RWPE2 (cell line): ENCODE results near the gene TMEM44.

Experiments
- ATAC-seq: fragments of 200-7000 bp; cut with Tn5 transposase; 3 replicates; pipeline ENCODE4 v1.9.1; 2021; ENCODE audit warnings: low read depth
- DNase-seq: peaks from one replicate; pipeline ENCODE4 v3.0.0-alpha.2; 2020; ENCODE audit warnings: low spot score
- H3K27ac ChIP-seq: fragments of 450-650 bp; 2 replicates; pipeline ENCODE4 v1.5.1; 2017; ENCODE audit warnings: mild to moderate bottlenecking; ENCODE audit not compliant: poor library complexity, severe bottlenecking
- H3K27me3 ChIP-seq: fragments of 250-450 bp; sonication (Bioruptor Pico); 2 replicates; pipeline ENCODE4 v1.5.1; 2021; ENCODE audit warnings: mild to moderate bottlenecking, moderate library complexity; ENCODE audit not compliant: insufficient read depth, poor library complexity, severe bottlenecking
- H3K36me3 ChIP-seq: fragments of 250-450 bp; sonication (Bioruptor Pico); 2 replicates; pipeline ENCODE4 v1.5.1; 2020; ENCODE audit warnings: low read depth, mild to moderate bottlenecking, moderate library complexity
- H3K4me1 ChIP-seq: fragments of 250-450 bp; sonication (Bioruptor Pico); 2 replicates; pipeline ENCODE4 v1.5.1; 2021; ENCODE audit warnings: mild to moderate bottlenecking, moderate library complexity; ENCODE audit not compliant: insufficient read depth, poor library complexity, severe bottlenecking
- H3K4me3 ChIP-seq: fragments of 250-450 bp; sonication (Bioruptor Pico); 2 replicates; pipeline ENCODE4 v1.5.1; 2021; ENCODE audit warnings: mild to moderate bottlenecking, moderate library complexity; ENCODE audit not compliant: severe bottlenecking
- H3K9me3 ChIP-seq: fragments of 250-450 bp; sonication (Bioruptor Pico); 2 replicates; pipeline ENCODE4 v1.5.1; 2021; ENCODE audit warnings: mild to moderate bottlenecking, moderate library complexity; ENCODE audit not compliant: severe bottlenecking
- TF ChIP-seq, protein P1 (sequence below): fragments of 450-650 bp; IDR thresholded peaks from one replicate; pipeline ENCODE4 v1.5.1; 2017; ENCODE audit warnings: mild to moderate bottlenecking, moderate library complexity; ENCODE audit not compliant: poor library complexity, severe bottlenecking

The TMEM44 gene

DNA sequence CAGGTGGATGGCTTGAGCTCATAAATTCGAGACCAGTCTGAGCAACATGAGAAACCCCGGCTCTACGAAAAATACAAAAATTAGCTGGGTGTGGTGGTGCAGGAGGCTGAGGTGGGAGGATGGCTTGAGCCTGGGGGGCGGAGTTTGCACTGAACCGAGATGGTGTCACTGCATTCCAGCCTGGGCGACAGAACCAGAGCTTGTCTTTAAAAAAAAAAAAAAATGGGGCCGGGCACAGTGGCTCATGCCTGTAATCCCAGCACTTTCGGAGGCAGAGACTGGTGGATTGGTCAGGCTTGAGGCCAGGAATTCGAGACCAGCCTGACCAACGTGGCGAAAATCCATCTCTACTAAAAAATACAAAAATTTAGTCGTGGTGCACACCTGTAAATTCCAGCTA lies 64.0 kb downstream of the TMEM44 start:
- DNase-seq (no peak), ATAC-seq (no peak)
- Histone ChIP-seq H3K27ac (no peak overlapping the region), H3K36me3 (no peaks in the 10 kb centered on the region), H3K4me3 (no peak overlapping the region), H3K4me1 (no peaks in the 10 kb centered on the region), H3K27me3 (no peaks in the 10 kb centered on the region), H3K9me3 (no peaks in the 10 kb centered on the region)
- TF ChIP-seq, protein P1, sequence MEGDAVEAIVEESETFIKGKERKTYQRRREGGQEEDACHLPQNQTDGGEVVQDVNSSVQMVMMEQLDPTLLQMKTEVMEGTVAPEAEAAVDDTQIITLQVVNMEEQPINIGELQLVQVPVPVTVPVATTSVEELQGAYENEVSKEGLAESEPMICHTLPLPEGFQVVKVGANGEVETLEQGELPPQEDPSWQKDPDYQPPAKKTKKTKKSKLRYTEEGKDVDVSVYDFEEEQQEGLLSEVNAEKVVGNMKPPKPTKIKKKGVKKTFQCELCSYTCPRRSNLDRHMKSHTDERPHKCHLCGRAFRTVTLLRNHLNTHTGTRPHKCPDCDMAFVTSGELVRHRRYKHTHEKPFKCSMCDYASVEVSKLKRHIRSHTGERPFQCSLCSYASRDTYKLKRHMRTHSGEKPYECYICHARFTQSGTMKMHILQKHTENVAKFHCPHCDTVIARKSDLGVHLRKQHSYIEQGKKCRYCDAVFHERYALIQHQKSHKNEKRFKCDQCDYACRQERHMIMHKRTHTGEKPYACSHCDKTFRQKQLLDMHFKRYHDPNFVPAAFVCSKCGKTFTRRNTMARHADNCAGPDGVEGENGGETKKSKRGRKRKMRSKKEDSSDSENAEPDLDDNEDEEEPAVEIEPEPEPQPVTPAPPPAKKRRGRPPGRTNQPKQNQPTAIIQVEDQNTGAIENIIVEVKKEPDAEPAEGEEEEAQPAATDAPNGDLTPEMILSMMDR, result no peak

DNA sequence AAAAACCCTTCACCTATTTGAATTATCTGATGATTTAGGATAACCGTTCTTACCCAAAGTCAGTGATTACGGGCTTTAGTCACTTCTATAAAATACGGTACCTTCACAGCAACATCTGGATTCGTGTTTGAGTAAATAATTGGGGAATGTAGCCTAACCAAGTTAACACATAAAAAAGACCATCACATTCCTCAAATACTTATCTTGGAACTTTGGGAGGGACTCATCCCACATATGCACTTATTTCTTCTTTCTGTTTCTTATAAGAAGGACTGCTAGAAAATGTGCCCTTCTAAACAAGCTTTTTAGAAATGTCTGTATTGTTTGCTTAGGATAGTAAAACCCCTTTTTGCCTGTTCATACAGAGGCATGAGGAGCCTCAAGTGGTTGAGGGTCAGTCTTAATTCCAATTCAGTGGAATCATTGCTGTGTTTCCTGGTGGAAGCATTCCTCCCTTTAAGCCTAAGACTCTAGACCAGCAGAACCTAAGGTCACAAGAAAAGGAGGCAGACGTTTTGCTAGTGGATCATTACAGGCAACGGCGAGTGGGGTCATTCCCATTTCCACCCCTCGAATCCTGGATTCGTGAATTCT lies 67.5 kb downstream of the TMEM44 start:
- DNase-seq, result no peak
- H3K27ac ChIP-seq, result no peak overlapping the region
- H3K4me3 ChIP-seq, result no peak overlapping the region

DNA sequence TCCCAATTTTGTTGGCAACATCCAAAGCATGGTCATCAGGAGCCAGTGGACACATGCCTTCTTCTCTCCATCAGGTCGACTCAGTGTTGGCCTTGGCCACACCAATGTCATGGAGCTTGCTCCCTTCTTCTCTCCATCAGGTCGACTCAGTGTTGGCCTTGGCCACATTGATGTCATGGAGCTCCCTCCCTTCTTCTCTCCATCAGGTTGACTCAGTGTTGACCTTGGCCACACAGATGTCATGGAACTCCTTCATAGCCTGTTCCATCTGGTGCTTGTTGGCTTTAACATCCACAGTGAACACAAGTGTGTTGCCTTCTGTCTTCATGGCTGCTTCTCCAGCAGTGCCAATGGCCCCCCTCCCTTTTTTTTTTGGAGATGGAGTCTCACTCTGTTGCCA lies 70.2 kb downstream of the TMEM44 start:
- DNase-seq, result no peak
- H3K9me3 ChIP-seq, result no peaks in the 10 kb centered on the region
- TF ChIP-seq, protein P1, result no peak
- H3K4me1 ChIP-seq, result peaks cover 5% of the 10 kb centered on the region
- no peaks in the 10 kb centered on the region for H3K27me3 ChIP-seq
- no peaks in the 10 kb centered on the region for H3K36me3 ChIP-seq
- H3K27ac ChIP-seq, result no peak overlapping the region
- no peak overlapping the region for H3K4me3 ChIP-seq
- ATAC-seq, result no peak

More for the DNA sequence above, 67.5 kb downstream of the TMEM44 start:
- no peaks in the 10 kb centered on the region for H3K27me3 ChIP-seq
- ATAC-seq, result no peak; the same call in 2 of the 3 replicates
- H3K4me1 ChIP-seq, result peaks cover 5% of the 10 kb centered on the region
- H3K36me3 ChIP-seq, result no peaks in the 10 kb centered on the region
- TF ChIP-seq, protein P1, result no peak
- no peaks in the 10 kb centered on the region for H3K9me3 ChIP-seq

DNA sequence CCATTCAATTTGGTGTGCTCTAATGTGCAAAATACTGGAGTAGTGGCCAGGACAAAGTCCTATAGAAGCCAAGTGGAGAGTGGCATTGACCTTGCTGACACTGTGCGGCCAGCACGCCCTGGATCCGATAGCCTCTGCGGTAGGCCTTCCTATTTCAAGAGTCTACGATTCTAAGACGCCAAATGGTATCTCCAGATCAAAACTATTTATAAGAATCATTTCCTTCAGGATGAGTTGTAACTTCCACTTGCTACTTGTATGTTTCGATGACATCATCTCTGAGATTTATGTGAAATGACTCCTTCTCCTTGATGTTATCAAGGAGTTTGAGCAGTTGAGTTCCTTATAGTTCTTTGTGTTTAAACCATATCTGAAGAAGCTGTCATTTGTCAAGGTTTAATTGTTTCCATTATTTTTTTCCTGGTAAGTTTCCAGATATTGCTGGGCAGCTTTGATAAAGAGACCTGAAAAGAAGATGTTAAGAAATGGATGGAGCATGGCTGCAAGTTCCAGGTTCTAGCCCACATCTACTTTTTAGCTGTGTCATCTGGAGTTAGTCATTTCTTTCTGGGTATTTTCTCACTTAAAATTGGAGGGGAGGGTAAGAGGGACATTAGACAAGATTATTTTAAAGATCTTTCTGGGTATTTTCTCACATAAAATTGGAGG lies 71.8 kb downstream of the TMEM44 start:
- Histone ChIP-seq H3K27me3 (no peaks in the 10 kb centered on the region), H3K9me3 (no peaks in the 10 kb centered on the region), H3K36me3 (no peaks in the 10 kb centered on the region), H3K4me3 (no peak overlapping the region), H3K4me1 (peaks cover 9% of the 10 kb centered on the region), H3K27ac (no peak overlapping the region)
- DNase-seq, result no peak
- peak; percentile 58; the same call in 1 of the 3 replicates for ATAC-seq
- TF ChIP-seq, protein P1, result no peak

DNA sequence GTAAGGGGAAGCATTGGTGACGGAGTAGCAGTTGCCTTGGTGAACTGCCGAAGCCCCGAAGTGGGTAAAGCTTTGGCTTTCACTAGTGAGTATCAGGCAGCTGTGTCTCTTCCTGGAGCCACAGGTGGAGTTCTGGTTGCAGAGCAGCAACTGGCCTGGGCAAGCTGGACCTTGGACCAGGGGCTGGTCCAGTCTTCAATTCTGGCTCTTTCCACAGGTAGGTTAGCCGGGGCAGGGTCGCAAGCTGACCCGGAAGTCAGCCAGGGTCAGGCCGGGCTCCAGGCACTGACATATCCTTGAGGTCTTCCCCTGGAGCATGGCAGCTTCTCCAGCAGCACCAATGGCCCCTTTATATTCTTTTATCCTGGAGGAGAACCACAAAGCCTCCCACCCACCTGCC lies 73.2 kb downstream of the TMEM44 start:
- DNase-seq, result no peak
- Histone ChIP-seq H3K27me3 (no peaks in the 10 kb centered on the region), H3K4me1 (peaks cover 12% of the 10 kb centered on the region), H3K9me3 (no peaks in the 10 kb centered on the region), H3K4me3 (no peak overlapping the region), H3K36me3 (no peaks in the 10 kb centered on the region), H3K27ac (no peak overlapping the region)
- no peak for ATAC-seq
- TF ChIP-seq, protein P1, result no peak
